ENCODE results near the gene CNTNAP2.

DNA sequence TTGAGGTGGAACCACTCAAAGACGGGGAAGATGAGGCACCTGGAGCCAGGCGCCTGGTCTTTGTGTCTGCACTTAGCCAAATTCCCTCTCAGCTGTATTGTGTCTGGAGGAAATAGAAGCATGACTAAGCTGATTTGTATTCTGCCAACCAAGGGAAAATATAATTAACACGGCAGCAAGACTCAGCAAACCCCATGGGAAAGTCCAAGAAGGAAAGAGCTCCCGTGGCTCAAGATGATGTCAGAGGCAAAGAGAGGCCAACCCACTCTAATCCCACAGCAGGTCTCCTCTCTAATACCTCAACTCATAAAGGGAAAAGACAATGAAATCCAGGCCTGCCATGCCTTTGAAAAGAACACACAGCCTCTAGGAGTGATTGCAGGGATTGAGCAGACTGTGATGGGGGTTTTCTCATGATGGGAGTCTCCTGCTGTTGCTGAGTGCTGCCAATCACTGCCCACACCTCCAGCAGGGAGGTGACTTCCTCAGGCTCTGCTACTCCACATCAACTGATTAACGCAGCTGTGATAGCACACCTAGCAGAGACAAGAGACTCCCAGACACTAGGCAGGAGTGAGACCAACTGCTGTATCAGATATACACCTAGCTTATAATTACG is 2218.5 kb downstream of the CNTNAP2 start:
- TF ChIP-seq, protein P1, sequence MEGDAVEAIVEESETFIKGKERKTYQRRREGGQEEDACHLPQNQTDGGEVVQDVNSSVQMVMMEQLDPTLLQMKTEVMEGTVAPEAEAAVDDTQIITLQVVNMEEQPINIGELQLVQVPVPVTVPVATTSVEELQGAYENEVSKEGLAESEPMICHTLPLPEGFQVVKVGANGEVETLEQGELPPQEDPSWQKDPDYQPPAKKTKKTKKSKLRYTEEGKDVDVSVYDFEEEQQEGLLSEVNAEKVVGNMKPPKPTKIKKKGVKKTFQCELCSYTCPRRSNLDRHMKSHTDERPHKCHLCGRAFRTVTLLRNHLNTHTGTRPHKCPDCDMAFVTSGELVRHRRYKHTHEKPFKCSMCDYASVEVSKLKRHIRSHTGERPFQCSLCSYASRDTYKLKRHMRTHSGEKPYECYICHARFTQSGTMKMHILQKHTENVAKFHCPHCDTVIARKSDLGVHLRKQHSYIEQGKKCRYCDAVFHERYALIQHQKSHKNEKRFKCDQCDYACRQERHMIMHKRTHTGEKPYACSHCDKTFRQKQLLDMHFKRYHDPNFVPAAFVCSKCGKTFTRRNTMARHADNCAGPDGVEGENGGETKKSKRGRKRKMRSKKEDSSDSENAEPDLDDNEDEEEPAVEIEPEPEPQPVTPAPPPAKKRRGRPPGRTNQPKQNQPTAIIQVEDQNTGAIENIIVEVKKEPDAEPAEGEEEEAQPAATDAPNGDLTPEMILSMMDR (IDR thresholded peaks at IDR 0.05; ENCODE audit: insufficient read depth, low read length, poor library complexity, severe bottlenecking) = no peak
- TF ChIP-seq EZH2phosphoT487 (conservative IDR thresholded peaks at IDR 0.05; ENCODE audit: low read length) = no peak
